Epidermal melanocyte (primary cell): ENCODE results near the gene KCTD16.

Experiments used
- DNase-seq: peaks from one replicate; pipeline ENCODE4 v3.0.0; 2011; ENCODE audit warnings: low spot score; ENCODE audit not compliant: insufficient read length

KCTD16 gene

GRCh38 chr5:144166696-144167095 lies 4.0 kb upstream of the KCTD16 start:
- no peak for DNase-seq

GRCh38 chr5:144167998-144168397 lies 2.7 kb upstream of the KCTD16 start:
- DNase-seq: no peak

GRCh38 chr5:144169904-144170275 lies 783 bp upstream of the KCTD16 start:
- DNase-seq: no peak

- no peak for DNase-seq
These were observed 3.1 kb downstream of the KCTD16 start for GRCh38 chr5:144173766-144174165.

- DNase-seq: no peak
These were observed 6.9 kb downstream of the KCTD16 start for GRCh38 chr5:144177548-144177947.

GRCh38 chr5:144179226-144179625 lies 8.6 kb downstream of the KCTD16 start:
- no peak for DNase-seq

GRCh38 chr5:144183254-144183889 lies 12.7 kb downstream of the KCTD16 start:
- no peak for DNase-seq

GRCh38 chr5:144187699-144188294 lies 17.1 kb downstream of the KCTD16 start:
- DNase-seq: peak; percentile 42

- no peak for DNase-seq
These were observed 19.2 kb downstream of the KCTD16 start for GRCh38 chr5:144189800-144190429.

- no peak for DNase-seq
These were observed 20.9 kb downstream of the KCTD16 start for GRCh38 chr5:144191531-144191930.

- no peak for DNase-seq
These were observed 21.3 kb downstream of the KCTD16 start for GRCh38 chr5:144191998-144192397.

- no peak for DNase-seq
These were observed 22.0 kb downstream of the KCTD16 start for GRCh38 chr5:144192661-144193060.

- DNase-seq: no peak
These were observed 23.5 kb downstream of the KCTD16 start for GRCh38 chr5:144194144-144194543.

- DNase-seq: no peak
These were observed 24.8 kb downstream of the KCTD16 start for GRCh38 chr5:144195448-144195847.

- DNase-seq: no peak
These were observed 25.9 kb downstream of the KCTD16 start for GRCh38 chr5:144196612-144197011.

- DNase-seq: no peak
These were observed 27.7 kb downstream of the KCTD16 start for GRCh38 chr5:144198386-144198785.

GRCh38 chr5:144201588-144201987 lies 30.9 kb downstream of the KCTD16 start:
- DNase-seq: no peak

GRCh38 chr5:144202072-144202471 lies 31.4 kb downstream of the KCTD16 start:
- no peak for DNase-seq

- DNase-seq: no peak
These were observed 32.1 kb downstream of the KCTD16 start for GRCh38 chr5:144202726-144203125.

- no peak for DNase-seq
These were observed 33.3 kb downstream of the KCTD16 start for GRCh38 chr5:144203750-144204596.

GRCh38 chr5:144205141-144205551 lies 34.5 kb downstream of the KCTD16 start:
- DNase-seq: no peak

GRCh38 chr5:144206141-144206540 lies 35.5 kb downstream of the KCTD16 start:
- no peak for DNase-seq
